Measurements from ENCODE around the gene HCK.

HCK gene

DNA sequence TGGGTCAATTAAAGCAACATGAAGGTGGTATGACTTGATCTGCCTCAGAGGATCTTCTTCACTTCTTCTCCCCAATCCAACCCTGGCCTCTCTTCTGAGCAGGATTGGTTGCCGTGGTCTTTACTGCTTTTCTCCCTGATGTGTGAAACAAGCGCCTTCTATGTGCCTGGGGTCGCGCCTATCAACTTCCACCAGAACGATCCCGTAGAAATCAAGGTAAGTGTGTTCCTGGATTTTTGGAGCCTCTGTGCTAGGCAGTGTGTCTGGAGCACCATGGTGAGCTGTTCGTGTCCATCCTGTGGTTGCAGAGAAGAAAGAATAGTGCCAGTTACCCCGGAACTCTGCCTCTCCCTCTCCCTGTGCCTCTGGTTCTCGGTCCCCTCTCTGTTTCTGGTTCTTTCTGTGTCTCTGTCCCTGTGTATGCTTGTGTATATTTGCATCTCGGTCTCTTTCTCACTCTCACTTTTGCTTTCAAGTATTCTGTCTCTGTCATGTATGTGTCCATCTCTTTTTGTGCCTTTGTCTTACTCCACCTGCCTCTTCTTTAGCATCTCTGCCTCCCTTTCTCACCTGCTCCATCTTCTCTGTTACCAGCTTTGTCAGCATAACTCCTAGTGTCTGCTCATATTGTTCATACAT lies 81.0 kb downstream of the HCK start:
- DNase-seq = no peak

DNA sequence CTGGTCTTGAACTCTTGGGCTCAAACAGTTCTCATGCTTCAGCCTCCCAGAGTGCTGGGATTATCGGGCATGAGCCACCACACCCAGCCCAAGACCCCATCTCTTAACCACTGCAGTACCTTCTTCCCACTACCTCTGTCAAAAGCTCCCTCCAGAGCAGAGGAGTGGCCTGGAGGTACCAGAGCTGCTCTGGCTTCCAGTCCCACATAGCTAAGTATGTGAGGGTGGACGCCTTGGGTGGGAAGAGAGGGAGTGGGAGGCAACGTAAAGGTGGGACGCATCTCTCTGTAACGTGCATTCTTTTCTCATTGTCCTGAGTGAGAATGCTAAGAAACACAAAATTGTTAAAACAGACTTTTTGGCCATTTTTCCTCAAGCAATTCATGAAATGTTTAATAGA lies 82.0 kb downstream of the HCK start:
- no peak for DNase-seq

DNA sequence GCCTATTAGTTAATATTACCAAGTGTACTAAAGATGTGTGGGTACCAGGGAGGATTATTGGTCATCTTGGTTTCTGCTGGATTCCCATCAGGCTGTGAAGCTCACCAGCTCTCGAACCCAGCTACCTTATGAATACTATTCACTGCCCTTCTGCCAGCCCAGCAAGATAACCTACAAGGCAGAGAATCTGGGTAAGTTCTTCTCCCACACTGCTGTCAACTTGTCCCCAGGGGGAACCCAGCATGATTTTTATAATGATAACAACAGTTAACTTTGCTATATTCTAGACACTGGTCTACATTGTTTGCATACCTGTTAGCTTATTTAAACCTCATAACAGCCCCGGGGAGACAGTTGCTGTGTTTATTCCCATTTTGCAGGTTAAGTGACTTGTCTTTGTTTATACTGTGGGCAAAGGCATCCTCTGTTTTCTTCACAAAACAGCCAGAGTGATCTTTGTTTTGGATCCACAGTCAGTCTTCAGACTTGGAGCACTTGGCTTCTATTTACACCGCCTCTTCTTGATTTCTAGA lies 84.0 kb downstream of the HCK start:
- no peak for DNase-seq

DNA sequence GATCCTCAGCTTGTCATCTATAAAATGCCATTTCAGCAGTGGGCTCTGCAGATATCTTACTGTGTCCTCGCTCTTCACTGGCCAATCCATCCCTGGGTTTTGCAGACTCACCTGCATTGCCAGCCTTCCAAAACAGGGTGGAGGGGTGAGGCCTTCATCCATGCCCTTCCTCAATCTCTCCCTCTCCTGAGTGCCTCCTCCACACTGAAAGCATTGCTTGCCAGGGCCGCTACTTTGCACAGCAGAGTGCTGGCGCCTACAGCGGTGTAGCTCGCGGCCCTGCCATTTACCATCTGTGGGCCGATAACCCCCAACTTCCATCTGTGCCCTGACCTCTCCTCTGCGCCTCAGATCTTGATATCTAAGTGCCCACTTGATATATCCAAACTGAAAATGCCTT lies 86.9 kb downstream of the HCK start:
- no peak for DNase-seq

DNA sequence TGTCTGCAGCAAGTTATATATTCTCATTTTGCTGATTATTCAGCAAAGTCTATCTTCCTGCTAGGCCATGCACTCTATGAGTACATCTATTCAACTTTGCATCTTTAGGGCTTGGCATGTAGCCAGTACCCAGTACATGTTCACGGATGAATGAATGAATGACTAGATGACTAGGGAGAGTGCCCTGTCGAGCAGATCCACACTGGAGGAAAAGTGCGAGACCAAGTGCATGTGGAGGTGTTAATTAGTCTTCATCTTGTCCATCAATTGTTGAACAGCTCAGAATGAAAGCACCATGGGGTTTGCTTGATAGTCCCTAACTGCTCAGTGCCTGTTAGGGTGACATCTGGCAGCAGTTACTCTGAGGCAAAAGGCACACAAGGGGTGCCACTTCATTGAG lies 87.9 kb downstream of the HCK start:
- no peak for DNase-seq

DNA sequence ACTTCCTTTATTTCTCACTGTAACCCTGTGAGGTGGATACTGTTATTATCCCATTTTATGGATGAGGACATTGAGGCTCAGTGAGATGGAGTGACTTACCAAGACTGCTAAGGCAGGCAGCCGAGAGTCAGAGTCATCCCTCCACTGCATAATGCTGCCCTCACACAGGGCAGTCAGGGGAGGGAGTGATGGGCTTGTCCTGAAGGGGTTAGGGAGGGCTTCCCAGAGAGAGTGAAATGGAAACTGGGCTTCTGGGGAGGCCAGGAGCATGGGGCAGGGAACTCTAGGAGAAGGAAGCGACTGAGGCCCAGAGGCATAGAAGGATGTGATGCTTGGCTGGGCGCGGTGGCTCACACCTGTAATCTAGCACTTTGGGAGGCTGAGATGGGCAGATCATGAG lies 88.6 kb downstream of the HCK start:
- DNase-seq = no peak

DNA sequence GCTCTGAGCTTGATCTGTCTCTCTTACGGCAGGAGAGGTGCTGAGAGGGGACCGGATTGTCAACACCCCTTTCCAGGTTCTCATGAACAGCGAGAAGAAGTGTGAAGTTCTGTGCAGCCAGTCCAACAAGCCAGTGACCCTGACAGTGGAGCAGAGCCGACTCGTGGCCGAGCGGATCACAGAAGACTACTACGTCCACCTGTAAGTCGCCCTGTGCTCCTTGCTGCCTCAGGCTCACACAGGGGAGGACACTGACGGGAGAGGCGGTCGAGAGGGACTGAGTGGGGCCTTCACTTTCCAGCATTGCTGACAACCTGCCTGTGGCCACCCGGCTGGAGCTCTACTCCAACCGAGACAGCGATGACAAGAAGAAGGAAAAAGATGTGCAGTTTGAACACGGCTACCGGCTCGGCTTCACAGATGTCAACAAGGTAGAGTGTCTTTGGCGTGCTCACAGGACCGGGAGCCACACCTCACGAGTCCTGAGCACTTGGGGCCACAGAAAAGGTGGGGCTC lies 89.5 kb downstream of the HCK start:
- no peak for DNase-seq

DNA sequence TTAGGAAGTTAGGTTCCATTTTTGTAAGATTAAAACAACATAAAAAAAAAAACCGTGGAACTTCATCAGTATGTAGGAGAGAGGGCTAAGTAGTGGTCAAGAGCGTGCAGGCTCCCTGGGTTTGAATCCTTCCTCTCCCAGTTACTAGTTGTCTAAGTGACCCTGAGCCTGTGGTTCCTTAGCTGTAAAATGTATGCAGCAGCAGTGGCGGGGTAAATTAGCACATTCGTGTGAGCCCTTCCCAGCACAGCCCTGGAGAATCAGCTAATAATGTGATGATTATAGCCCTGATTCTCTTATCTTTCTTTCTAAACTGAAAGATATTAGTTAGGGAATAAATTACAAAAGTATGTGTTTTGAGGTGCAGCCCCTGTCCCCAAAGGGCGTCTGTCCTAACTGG lies 90.0 kb downstream of the HCK start:
- no peak for DNase-seq

DNA sequence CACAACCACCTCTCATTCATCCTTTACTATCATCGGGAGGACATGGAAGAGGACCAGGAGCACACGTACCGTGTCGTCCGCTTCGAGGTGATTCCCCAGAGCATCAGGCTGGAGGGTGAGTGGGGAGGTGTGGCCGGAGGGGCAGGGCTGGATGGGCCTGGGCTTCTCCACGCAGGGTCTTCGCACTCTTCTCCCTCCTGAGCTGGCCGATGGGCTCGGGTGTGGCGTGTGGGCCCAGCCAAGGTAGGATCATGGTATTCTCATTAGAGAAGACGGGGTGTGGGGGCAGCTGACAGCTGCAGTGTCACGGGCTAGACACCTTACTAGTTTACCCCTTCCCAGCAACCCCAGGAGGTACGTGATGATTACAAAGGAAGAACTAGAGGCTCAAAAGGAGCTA lies 90.9 kb downstream of the HCK start:
- no peak for DNase-seq

DNA sequence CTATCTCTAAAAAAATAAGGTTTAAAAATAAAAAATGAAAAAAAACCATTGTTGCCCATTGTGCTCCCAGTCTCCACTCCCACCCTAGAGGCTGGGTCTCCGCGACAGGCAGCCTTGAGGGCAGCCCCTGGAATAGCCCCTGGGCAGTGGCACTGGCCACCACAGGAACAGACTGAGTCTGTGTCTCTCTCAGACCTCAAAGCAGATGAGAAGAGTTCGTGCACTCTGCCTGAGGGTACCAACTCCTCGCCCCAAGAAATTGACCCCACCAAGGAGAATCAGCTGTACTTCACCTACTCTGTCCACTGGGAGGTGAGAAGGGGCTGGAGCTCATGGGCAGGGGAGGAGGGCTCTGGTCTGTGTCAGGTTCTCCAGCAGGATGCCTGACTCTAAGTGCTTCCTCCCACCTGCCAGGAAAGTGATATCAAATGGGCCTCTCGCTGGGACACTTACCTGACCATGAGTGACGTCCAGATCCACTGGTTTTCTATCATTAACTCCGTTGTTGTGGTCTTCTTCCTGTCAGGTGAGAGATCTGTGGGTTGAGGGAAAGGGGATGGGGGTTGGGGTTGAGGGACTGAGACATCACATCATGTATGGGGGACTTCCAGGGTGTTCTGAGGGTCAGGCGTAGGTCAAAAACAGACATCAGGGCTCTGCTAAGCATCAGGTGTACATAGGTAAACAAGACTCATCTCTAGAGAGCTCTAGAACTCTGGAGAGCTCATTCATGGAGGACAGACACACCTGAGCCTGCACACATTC lies 93.0 kb downstream of the HCK start:
- no peak for DNase-seq

DNA sequence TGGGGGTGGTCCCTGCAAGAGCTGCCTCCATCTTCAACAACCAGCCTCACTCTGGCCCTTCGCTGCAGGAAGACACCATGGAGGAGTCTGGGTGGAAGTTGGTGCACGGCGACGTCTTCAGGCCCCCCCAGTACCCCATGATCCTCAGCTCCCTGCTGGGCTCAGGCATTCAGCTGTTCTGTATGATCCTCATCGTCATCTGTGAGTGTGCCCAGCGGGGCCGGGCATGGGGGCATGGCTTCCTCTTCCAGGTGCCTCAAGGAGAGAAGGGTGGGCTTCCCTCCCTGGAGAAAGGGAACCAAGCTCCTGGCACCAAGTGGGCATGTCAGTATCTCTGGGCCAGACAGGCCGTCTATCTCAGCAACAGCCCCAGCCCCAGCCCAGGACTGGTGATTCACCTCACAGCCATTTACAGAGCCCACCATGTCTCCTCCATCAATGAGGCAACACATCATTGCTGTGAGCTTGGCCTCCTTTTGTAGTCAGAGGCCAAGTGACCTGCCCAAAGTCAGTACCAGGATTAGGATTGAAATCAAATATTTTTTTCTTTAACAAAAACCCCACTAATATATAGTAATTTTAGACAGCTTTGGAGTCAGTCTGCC lies 97.6 kb downstream of the HCK start:
- DNase-seq = peak; percentile 13

DNA sequence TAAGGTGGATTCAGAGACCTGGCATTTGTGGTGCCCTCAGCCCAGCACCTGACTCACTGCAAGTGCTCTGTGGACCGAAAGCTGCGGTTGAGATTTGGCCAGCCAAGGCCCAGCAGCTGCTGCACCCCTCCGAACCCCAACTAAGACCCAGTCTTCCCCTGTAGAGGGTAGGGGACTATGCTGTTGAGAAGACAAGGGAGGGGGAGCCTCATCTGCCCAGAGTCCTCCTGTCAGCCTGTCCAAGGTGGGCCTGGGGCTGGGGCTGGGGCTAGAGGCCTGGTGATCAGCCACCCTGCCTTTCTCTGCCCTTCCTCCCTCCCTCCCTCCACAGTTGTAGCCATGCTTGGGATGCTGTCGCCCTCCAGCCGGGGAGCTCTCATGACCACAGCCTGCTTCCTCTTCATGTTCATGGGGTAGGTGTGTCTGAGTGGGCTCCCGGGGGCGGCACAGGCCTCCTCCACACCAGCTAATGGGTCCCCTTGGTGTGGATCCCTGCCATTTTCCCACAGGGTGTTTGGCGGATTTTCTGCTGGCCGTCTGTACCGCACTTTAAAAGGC lies 98.3 kb downstream of the HCK start:
- DNase-seq = no peak

All from fibroblast of skin of right biceps (primary cell).